ENCODE data around the gene NACC2. TPM values are rescaled to one million over a fixed set of nuclear protein-coding genes. Genes with fewer than 3 reads are reported as not detected.

NACC2 gene
- total and polyA plus RNA-seq, 9 of the 15 experiments (the other 6 are each of a cell fraction or from before 2014, with no cell fraction given): 0.70 to 25.1 (median 5.6) TPM

DNA sequence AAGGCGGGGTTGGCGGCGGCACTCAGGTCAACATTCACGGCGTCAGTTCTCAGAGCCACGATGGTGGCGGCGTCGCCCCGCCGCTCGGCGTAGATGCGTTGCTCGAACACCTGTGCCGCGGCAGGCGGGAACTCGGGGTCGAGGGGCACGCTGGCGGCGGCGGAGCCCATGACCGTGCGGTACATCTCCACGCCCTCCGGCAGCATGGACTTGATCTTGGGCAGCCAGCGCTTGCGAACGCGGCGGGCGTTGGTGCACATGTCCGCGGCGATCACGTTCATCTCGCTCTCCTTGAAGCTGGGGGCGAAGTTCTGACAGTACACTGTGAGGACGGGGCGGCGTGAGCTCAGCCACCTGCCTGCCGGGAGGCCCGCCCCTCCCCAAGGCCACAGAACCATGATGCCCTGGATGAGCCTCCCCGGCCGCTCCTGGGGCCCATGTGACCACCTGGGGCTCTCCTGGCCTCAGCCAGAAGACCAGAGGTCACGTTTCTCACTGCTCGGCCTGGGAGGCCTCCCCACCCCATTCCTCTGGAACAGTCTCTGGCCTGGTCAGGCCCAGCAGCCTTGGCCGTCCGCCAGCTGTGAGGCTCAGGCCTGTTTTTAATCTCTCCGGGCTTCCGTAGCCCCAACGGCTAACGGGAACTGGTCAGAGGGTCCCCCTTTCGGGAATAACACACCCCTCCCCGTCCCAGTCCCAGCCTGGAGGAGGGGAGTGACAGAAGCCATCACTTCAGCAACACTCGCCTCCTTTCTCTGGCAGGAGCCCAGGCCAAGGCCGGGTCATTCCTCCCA lies 83.2 kb downstream of the NACC2 start (continued):
- TF ChIP-seq, protein P1, sequence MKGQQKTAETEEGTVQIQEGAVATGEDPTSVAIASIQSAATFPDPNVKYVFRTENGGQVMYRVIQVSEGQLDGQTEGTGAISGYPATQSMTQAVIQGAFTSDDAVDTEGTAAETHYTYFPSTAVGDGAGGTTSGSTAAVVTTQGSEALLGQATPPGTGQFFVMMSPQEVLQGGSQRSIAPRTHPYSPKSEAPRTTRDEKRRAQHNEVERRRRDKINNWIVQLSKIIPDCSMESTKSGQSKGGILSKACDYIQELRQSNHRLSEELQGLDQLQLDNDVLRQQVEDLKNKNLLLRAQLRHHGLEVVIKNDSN (CRISPR knock-in tag; IDR thresholded peaks at IDR 0.05): peak; percentile 27; the same call in 1 of the 2 replicates
- no peak for TF ChIP-seq ZNF347 (CRISPR knock-in tag; IDR thresholded peaks at IDR 0.05; ENCODE audit: low read depth)
- TF ChIP-seq RBM14 (IDR thresholded peaks at IDR 0.05; ENCODE audit: borderline replicate concordance, insufficient read depth, low read depth, low read length): 0 out of 2 replicates have a peak, but pooled peaks have one; percentile 34
- TF ChIP-seq NR2C1 (IDR thresholded peaks at IDR 0.05): no peak
- TF ChIP-seq NR2C1 (tag; IDR thresholded peaks at IDR 0.05): no peak

DNA sequence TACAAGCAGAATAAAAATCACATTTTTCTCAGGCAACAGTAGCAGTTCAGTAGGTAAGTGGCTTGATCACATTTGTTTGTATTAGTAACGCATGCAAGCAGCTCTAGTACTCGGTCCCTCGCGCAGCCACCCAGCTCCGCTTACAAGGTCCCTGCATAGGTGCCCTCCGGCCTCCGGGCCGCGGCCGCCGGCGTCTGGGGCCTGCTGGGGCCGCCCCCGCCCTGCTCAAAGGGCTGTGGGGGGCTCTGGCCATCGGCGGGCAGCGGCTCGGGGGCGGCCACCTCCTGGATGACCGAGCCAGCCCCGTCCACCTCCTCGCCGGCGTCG lies 83.8 kb downstream of the NACC2 start:
- ChIA-PET CTCF (ENCODE audit: low intra/inter-chr PET ratio) (no interaction called here), POLR2A (no interaction called here)
- ATAC-seq (no peak), FAIRE-seq (no peak), DNase-seq (ENCODE audit: extremely low read depth in 1 of 4, low spot score in 3 of 4) (no peak)
- H4K20me1 ChIP-seq (replicated peaks; ENCODE audit: control insufficient read depth, insufficient read depth, low read length): no peaks in the 10 kb centered on the region
- peaks cover 62% of the 10 kb centered on the region; the same call in 1 of the 3 replicates for H3K36me3 ChIP-seq (ENCODE audit: control insufficient read depth, insufficient read depth, low read length)
- H3K9me1 ChIP-seq (ENCODE audit: control insufficient read depth, insufficient read depth, low read length): peaks cover 15% of the 10 kb centered on the region
- 96% methylated on average over 18 of the region's 25 CpGs for WGBS (ENCODE audit: insufficient coverage, low coverage, missing lambda C conversion rate)
- 0 out of 3 replicates have a peak, but pooled peaks cover 3% of the 10 kb centered on the region for H3K79me2 ChIP-seq (ENCODE audit: control insufficient read depth, insufficient read depth, low read length)
- H3K27me3 ChIP-seq (ENCODE audit: control insufficient read depth in 2 of 2, insufficient read depth in 2 of 2, low read length in 2 of 2): no peaks in the 10 kb centered on the region
- in situ Hi-C loops (cut with MboI): no loop called here
- no peak overlapping the region for H3K9ac ChIP-seq (ENCODE audit: insufficient read depth in 1 of 2, low read depth in 2 of 2, low read length in 2 of 2)
- no peak overlapping the region for H2AFZ ChIP-seq (ENCODE audit: low read depth, low read length)
- H3K27ac ChIP-seq (ENCODE audit: extremely low read depth, low read depth, low read length): no peak overlapping the region
- no peaks in the 10 kb centered on the region for H3K9me3 ChIP-seq (replicated peaks; ENCODE audit: control insufficient read depth, insufficient read depth, low read depth, low read length)
- peaks cover 0 to 57% of the 10 kb centered on the region in 2 experiments; a peak in 2 of 5 replicates for H3K4me1 ChIP-seq (replicated peaks in 1 of 2; ENCODE audit: control insufficient read depth in 2 of 2, insufficient read depth in 2 of 2, low read length in 2 of 2)
- BruUV-seq (replicated peaks): no TSS peak
- intact Hi-C loops (cut with micrococcal nuclease): no loop called here
- no peak overlapping the region for H3K4me3 ChIP-seq
- H3K4me2 ChIP-seq (ENCODE audit: insufficient read depth, low read length): no peak overlapping the region
- TF ChIP-seq MCM5 (IDR thresholded peaks at IDR 0.05; ENCODE audit: low read depth): no peak
- TF ChIP-seq, protein P2, sequence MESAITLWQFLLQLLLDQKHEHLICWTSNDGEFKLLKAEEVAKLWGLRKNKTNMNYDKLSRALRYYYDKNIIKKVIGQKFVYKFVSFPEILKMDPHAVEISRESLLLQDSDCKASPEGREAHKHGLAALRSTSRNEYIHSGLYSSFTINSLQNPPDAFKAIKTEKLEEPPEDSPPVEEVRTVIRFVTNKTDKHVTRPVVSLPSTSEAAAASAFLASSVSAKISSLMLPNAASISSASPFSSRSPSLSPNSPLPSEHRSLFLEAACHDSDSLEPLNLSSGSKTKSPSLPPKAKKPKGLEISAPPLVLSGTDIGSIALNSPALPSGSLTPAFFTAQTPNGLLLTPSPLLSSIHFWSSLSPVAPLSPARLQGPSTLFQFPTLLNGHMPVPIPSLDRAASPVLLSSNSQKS (CRISPR knock-in tag; IDR thresholded peaks at IDR 0.05): no peak
- TF ChIP-seq ZNF589 (CRISPR knock-in tag; IDR thresholded peaks at IDR 0.05; ENCODE audit: low read depth): no peak
- TF ChIP-seq, protein P3, sequence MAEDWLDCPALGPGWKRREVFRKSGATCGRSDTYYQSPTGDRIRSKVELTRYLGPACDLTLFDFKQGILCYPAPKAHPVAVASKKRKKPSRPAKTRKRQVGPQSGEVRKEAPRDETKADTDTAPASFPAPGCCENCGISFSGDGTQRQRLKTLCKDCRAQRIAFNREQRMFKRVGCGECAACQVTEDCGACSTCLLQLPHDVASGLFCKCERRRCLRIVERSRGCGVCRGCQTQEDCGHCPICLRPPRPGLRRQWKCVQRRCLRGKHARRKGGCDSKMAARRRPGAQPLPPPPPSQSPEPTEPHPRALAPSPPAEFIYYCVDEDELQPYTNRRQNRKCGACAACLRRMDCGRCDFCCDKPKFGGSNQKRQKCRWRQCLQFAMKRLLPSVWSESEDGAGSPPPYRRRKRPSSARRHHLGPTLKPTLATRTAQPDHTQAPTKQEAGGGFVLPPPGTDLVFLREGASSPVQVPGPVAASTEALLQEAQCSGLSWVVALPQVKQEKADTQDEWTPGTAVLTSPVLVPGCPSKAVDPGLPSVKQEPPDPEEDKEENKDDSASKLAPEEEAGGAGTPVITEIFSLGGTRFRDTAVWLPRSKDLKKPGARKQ (CRISPR knock-in tag; IDR thresholded peaks at IDR 0.05): no peak
- no peak for TF ChIP-seq ZBED1 (IDR thresholded peaks at IDR 0.05)
- TF ChIP-seq, protein P4, sequence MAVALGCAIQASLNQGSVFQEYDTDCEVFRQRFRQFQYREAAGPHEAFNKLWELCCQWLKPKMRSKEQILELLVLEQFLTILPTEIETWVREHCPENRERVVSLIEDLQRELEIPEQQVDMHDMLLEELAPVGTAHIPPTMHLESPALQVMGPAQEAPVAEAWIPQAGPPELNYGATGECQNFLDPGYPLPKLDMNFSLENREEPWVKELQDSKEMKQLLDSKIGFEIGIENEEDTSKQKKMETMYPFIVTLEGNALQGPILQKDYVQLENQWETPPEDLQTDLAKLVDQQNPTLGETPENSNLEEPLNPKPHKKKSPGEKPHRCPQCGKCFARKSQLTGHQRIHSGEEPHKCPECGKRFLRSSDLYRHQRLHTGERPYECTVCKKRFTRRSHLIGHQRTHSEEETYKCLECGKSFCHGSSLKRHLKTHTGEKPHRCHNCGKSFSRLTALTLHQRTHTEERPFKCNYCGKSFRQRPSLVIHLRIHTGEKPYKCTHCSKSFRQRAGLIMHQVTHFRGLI (CRISPR knock-in tag; IDR thresholded peaks at IDR 0.05): no peak
- TF ChIP-seq ZC3H11A (IDR thresholded peaks at IDR 0.05; ENCODE audit: low read depth, low read length): no peak
- no peak for TF ChIP-seq ZNF707 (CRISPR knock-in tag; conservative IDR thresholded peaks at IDR 0.05)
- TF ChIP-seq HLTF (IDR thresholded peaks at IDR 0.05): no peak
- TF ChIP-seq CBX1 (IDR thresholded peaks at IDR 0.05; ENCODE audit: low read depth): no peak
- no peak for TF ChIP-seq ZNF282 (CRISPR knock-in tag; IDR thresholded peaks at IDR 0.05)
- no peak for TF ChIP-seq ZBTB8A (IDR thresholded peaks at IDR 0.05; ENCODE audit: partially characterized antibody)

Data from K562 (cell line).